Neural progenitor cell (in vitro differentiated cells): Measurements from ENCODE around the gene INVS.

Source experiments
- EZH2 ChIP-seq: fragments of 200-600 bp; sonication (generic); IDR thresholded peaks from 2 replicates; pipeline ENCODE4 v1.6.1; 2017; ENCODE audit warnings: antibody characterized with exemption, mild to moderate bottlenecking, moderate library complexity
- TF ChIP-seq, protein P1 (sequence below): fragments of 200-600 bp; sonication (generic); IDR thresholded peaks from 2 replicates; pipeline ENCODE4 v1.5.1; 2017; ENCODE audit warnings: antibody characterized with exemption, mild to moderate bottlenecking

DNA sequence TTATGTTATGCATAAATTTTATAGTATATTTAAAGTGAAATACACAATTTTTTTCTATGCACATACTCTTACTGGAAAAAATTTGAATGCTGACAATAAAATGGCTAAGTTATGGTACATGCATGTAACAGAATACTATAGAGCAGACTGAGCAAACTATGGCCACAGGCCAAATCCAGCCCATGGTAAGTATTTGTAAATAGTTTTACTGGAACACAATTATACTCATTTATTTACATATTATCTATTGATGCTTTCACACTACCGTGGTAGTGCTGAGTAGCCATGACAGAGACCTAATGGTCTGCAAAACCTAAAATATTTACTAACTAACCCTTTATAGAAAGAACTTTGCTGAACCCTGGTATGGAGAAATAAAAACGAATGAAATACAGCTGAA is 208.0 kb downstream of the INVS start:
- TF ChIP-seq, protein P1, sequence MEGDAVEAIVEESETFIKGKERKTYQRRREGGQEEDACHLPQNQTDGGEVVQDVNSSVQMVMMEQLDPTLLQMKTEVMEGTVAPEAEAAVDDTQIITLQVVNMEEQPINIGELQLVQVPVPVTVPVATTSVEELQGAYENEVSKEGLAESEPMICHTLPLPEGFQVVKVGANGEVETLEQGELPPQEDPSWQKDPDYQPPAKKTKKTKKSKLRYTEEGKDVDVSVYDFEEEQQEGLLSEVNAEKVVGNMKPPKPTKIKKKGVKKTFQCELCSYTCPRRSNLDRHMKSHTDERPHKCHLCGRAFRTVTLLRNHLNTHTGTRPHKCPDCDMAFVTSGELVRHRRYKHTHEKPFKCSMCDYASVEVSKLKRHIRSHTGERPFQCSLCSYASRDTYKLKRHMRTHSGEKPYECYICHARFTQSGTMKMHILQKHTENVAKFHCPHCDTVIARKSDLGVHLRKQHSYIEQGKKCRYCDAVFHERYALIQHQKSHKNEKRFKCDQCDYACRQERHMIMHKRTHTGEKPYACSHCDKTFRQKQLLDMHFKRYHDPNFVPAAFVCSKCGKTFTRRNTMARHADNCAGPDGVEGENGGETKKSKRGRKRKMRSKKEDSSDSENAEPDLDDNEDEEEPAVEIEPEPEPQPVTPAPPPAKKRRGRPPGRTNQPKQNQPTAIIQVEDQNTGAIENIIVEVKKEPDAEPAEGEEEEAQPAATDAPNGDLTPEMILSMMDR: no peak
- TF ChIP-seq EZH2: no peak
